ENCODE data around the gene CLDN6. TPM values are rescaled to one million over a fixed set of nuclear protein-coding genes. Genes with fewer than 3 reads are reported as not detected.
A peak's percentile ranks its signal among the peaks of the same experiment; 100 is the strongest.
"Not testable (repeated sequence)": the region's sequence is repeated elsewhere in the genome, so short reads cannot be mapped to it uniquely, and the experiment has no call there.

The CLDN6 gene
- total RNA-seq, 2 experiments from 2014 or later: not detected

GRCh38 chr16:3058139-3059030, 40.4 kb upstream of the CLDN6 start:
- peak overlapping the region; percentile 79 for H3K4me3 Mint-ChIP-seq
- H3K4me1 Mint-ChIP-seq: peaks cover 75% of the 10 kb centered on the region
- H3K9me3 Mint-ChIP-seq: no peaks in the 10 kb centered on the region
- ChIA-PET CTCF (interaction anchor here (0.6 to 6.3 kb wide), 34 partner anchors 9 to 172 kb away, joined by 3 to 177 read pairs (median 5); partner anchors contain the start of genes HCFC1R1, MMP25, THOC6 and ZNF213), POLR2A (interaction anchor here (0.6 to 6.1 kb wide), 25 partner anchors 8 to 100 kb away, joined by 3 to 96 read pairs (median 6); partner anchors contain the start of genes MMP25, TNFRSF12A, ZNF213 and ZSCAN10)
- no peaks in the 10 kb centered on the region for H3K27me3 Mint-ChIP-seq
- peak; percentile 68 for DNase-seq
- peak overlapping the region; percentile 96 for H3K27ac Mint-ChIP-seq
- H3K36me3 Mint-ChIP-seq (ENCODE audit: low read depth): peaks cover 66% of the 10 kb centered on the region

- Mint-ChIP-seq H3K4me3 (peak overlapping the region; percentile 79), H3K27me3 (no peaks in the 10 kb centered on the region), H3K9me3 (no peaks in the 10 kb centered on the region), H3K4me1 (peaks cover 71% of the 10 kb centered on the region), H3K36me3 (ENCODE audit: low read depth) (peaks cover 64% of the 10 kb centered on the region), H3K27ac (peak overlapping the region; percentile 96)
- DNase-seq: peak; percentile 59
- CTCF ChIA-PET: interaction anchor here (0.9 to 6.3 kb wide), 14 partner anchors 10 to 113 kb away, joined by 3 to 177 read pairs (median 12); partner anchors contain the start of genes MMP25 and ZNF213
- POLR2A ChIA-PET: interaction anchor here (0.7 to 6.1 kb wide), 20 partner anchors 8 to 91 kb away, joined by 3 to 96 read pairs (median 6); partner anchors contain the start of genes IL32, MMP25, TNFRSF12A and ZNF213
Measured at GRCh38 chr16:3057181-3058138, 39.5 kb upstream of the CLDN6 start.

GRCh38 chr16:3056336-3057180, 38.6 kb upstream of the CLDN6 start:
- Mint-ChIP-seq H3K36me3 (ENCODE audit: low read depth) (peaks cover 72% of the 10 kb centered on the region), H3K27me3 (no peaks in the 10 kb centered on the region), H3K9me3 (no peaks in the 10 kb centered on the region), H3K4me1 (peaks cover 73% of the 10 kb centered on the region), H3K4me3 (peak overlapping the region; percentile 79), H3K27ac (peak overlapping the region; percentile 96)
- no peak for DNase-seq
- CTCF ChIA-PET: interaction anchor here (0.9 to 6.3 kb wide), 5 partner anchors 25 to 72 kb away, joined by 3 to 177 read pairs (median 6); no protein-coding TSS in a partner anchor
- POLR2A ChIA-PET: interaction anchor here (0.7 to 6.1 kb wide), 13 partner anchors 9 to 102 kb away, joined by 3 to 96 read pairs (median 3); partner anchors contain the start of genes IL32, MMP25 and ZNF213

DNA sequence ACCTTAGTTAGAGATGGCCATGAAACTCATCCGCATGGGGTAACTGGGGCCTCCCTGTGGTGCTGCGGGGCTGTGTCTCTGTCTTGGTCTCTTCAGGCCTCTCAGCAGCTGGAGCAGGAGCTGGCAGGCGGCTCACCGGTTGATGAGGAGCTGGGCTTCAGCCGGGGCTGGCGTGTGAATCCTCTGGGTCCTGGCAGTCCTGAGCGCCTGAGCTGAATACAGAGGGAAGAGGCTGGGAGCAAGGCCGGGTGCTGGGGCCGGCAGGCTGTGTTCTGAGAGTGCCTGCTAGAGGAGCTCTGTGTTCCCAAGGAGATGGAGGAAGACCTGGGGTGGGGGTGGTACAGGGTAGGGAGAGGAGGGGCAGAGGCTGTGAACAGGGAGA, 37.7 kb upstream of the CLDN6 start:
- CTCF ChIA-PET: interaction anchor here (0.9 to 6.3 kb wide), 5 partner anchors 19 to 73 kb away, joined by 3 to 177 read pairs (median 5); no protein-coding TSS in a partner anchor
- peaks cover 77% of the 10 kb centered on the region for H3K4me1 Mint-ChIP-seq
- peaks cover 77% of the 10 kb centered on the region for H3K36me3 Mint-ChIP-seq (ENCODE audit: low read depth)
- not testable (repeated sequence) for H3K27me3 Mint-ChIP-seq, H3K9me3 Mint-ChIP-seq, DNase-seq
- peak overlapping the region; percentile 96 for H3K27ac Mint-ChIP-seq
- POLR2A ChIA-PET: interaction anchor here (0.7 to 6.1 kb wide), 9 partner anchors 8 to 103 kb away, joined by 3 to 96 read pairs (median 3); partner anchors contain the start of gene MMP25
- peak overlapping the region; percentile 64 for H3K4me3 Mint-ChIP-seq

GRCh38 chr16:3054965-3055733, 37.2 kb upstream of the CLDN6 start:
- Mint-ChIP-seq H3K9me3 (no peaks in the 10 kb centered on the region), H3K36me3 (ENCODE audit: low read depth) (peaks cover 77% of the 10 kb centered on the region), H3K27ac (peak overlapping the region; percentile 96), H3K4me3 (peak overlapping the region; percentile 64), H3K27me3 (no peaks in the 10 kb centered on the region), H3K4me1 (peaks cover 77% of the 10 kb centered on the region)
- CTCF ChIA-PET: interaction anchor here (1.2 to 6.3 kb wide), 4 partner anchors 20 to 73 kb away, joined by 5 to 177 read pairs (median 6); no protein-coding TSS in a partner anchor
- DNase-seq: peak; percentile 76
- POLR2A ChIA-PET: interaction anchor here (0.8 to 6.1 kb wide), 11 partner anchors 7 to 79 kb away, joined by 3 to 96 read pairs (median 4); partner anchors contain the start of gene MMP25

DNA sequence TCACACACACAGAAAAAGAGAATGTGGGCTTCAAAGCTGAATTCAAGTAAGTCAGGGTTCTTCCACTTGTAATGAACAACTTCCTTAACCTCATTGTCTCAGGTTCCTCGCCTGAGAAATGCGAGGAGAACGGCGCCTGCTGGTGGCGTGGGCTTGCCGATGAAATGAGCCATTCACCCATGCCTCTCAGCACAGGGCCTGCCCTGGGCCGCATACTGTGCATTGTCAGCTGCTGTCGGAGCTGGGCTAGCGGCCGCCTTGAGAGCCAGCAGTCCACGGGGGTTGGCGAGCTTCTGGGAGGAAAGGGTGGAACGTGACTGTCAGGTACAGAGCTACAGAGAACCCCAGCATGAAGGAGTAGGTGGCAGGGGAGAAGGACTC, 35.3 kb upstream of the CLDN6 start:
- POLR2A ChIA-PET, CTCF ChIA-PET, H3K9me3 Mint-ChIP-seq, H3K27me3 Mint-ChIP-seq, DNase-seq: not testable (repeated sequence)
- H3K27ac Mint-ChIP-seq: peak overlapping the region; percentile 83
- peak overlapping the region; percentile 59 for H3K4me3 Mint-ChIP-seq
- peaks cover 76% of the 10 kb centered on the region for H3K36me3 Mint-ChIP-seq (ENCODE audit: low read depth)
- peaks cover 88% of the 10 kb centered on the region for H3K4me1 Mint-ChIP-seq

DNA sequence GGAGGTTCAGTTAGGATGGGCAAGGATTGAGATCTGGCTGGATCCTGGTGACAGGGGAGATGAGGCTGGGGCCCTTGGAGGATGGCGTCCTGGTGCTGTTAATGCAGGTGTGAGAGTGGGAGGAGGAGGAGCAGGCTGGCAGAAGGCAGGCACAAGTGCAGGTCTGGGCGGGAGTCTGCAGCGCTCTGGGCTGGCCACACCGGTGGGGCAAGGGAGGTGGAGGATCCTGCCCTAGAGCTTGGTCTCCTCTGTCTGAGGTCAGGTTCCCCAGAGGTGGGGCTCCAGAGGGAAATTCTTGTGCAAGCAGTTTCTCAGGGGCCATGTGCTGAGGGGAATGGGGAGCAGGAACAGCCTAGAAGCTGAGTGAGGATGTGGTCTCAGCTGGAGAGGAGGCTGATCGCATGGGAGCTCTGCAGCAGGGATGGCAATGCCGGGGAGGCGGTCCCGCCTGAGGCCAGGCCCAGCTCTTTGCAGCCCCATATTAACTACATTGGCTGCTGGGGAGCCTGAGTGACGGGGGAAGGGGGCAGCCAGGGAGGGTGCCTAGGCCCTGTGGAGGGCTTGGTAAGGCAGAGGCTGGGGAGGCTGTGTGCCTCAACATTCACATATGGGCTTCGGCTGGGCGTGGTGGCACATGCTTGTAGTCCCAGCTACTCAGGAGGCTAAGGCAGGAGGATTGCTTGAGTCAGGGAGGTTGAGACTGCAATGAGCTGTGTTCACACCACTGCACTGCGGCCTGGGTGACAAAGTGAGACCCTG, 34.8 kb upstream of the CLDN6 start:
- ChIA-PET CTCF (interaction anchor here (1.0 kb wide), 1 partner anchor 21 kb away, joined by 3 read pairs; no protein-coding TSS in a partner anchor), POLR2A (interaction anchor here (1.9 to 8.7 kb wide), 2 partner anchors 13 to 30 kb away, joined by 5 to 65 read pairs; partner anchors contain the start of gene IL32)
- H3K9me3 Mint-ChIP-seq, H3K4me3 Mint-ChIP-seq, H3K27me3 Mint-ChIP-seq, DNase-seq: not testable (repeated sequence)
- H3K27ac Mint-ChIP-seq: peak overlapping the region; percentile 79
- H3K4me1 Mint-ChIP-seq: peaks cover 93% of the 10 kb centered on the region
- H3K36me3 Mint-ChIP-seq (ENCODE audit: low read depth): peaks cover 79% of the 10 kb centered on the region

DNA sequence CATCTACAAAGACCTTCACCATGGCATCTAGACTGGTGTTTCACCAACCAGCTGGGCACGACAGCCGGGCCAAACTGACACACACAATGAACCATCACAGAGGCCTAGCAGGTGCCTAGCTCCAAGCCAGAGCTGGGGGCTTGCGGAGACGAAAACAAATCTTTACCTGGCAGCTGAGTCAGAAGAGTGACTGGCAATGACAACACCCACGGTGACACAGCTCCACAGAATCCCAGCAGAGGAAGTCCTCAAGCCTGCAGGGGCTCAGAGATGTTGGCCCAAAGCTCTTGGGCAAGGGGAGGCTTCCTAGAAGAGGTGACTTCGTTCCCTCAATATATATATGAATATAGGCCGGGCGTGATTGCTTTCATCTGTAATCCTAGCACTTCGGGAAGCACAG, 33.5 kb upstream of the CLDN6 start:
- ChIA-PET POLR2A (interaction anchor here (0.8 to 8.7 kb wide), 8 partner anchors 12 to 107 kb away, joined by 3 to 72 read pairs (median 7); partner anchors contain the start of gene IL32), CTCF (interaction anchor here (1.5 to 5.8 kb wide), 3 partner anchors 20 to 45 kb away, joined by 4 to 38 read pairs (median 15); no protein-coding TSS in a partner anchor)
- DNase-seq: no peak
- Mint-ChIP-seq H3K27ac (peak overlapping the region; percentile 77), H3K27me3 (peaks cover 2% of the 10 kb centered on the region), H3K4me3 (peak overlapping the region; percentile 57), H3K36me3 (ENCODE audit: low read depth) (peaks cover 74% of the 10 kb centered on the region), H3K4me1 (peaks cover 87% of the 10 kb centered on the region), H3K9me3 (no peaks in the 10 kb centered on the region)

GRCh38 chr16:3051009-3051408, 33.0 kb upstream of the CLDN6 start:
- ChIA-PET POLR2A (interaction anchor here (0.8 to 8.7 kb wide), 9 partner anchors 12 to 108 kb away, joined by 3 to 72 read pairs (median 5); partner anchors contain the start of gene IL32), CTCF (interaction anchor here (1.5 to 5.8 kb wide), 3 partner anchors 19 to 45 kb away, joined by 4 to 38 read pairs (median 15); no protein-coding TSS in a partner anchor)
- peak overlapping the region; percentile 77 for H3K27ac Mint-ChIP-seq
- H3K9me3 Mint-ChIP-seq: no peaks in the 10 kb centered on the region
- peaks cover 71% of the 10 kb centered on the region for H3K36me3 Mint-ChIP-seq (ENCODE audit: low read depth)
- H3K4me3 Mint-ChIP-seq: peak overlapping the region; percentile 57
- H3K4me1 Mint-ChIP-seq: peaks cover 83% of the 10 kb centered on the region
- no peak for DNase-seq
- peaks cover 2% of the 10 kb centered on the region for H3K27me3 Mint-ChIP-seq

GRCh38 chr16:3050487-3050886, 32.5 kb upstream of the CLDN6 start:
- Mint-ChIP-seq H3K36me3 (ENCODE audit: low read depth) (peaks cover 67% of the 10 kb centered on the region), H3K4me3 (peak overlapping the region; percentile 57), H3K4me1 (peaks cover 78% of the 10 kb centered on the region), H3K9me3 (no peaks in the 10 kb centered on the region), H3K27me3 (peaks cover 3% of the 10 kb centered on the region), H3K27ac (peak overlapping the region; percentile 77)
- POLR2A ChIA-PET: interaction anchor here (1.0 to 8.7 kb wide), 8 partner anchors 8 to 79 kb away, joined by 4 to 72 read pairs (median 12); partner anchors contain the start of gene IL32
- no peak for DNase-seq
- CTCF ChIA-PET: interaction anchor here (1.5 to 5.8 kb wide), 3 partner anchors 19 to 46 kb away, joined by 4 to 38 read pairs (median 15); no protein-coding TSS in a partner anchor
